Stimulated activated naive B cell treated with anti-CD40 and anti-IgM and Interleukin-4, amounts not matched to agents 10 μg/mL and 1 μg/mL and 100 μg/mL, for 72 hours (primary cell): ENCODE data around the gene PDZRN3.

ENCODE experiments used
- ATAC-seq, 2 donors: fragments of 150-1000 bp; cut with Tn5 transposase; replicated peaks; 2 replicates each; pipeline ENCODE4 v1.10.0; 2021; ENCODE audit warnings: moderate library complexity in 1 of 2
- DNase-seq: peaks from one replicate; pipeline ENCODE4 v3.0.0; 2021
- H3K27ac Mint-ChIP-seq: one replicate; pipeline ENCODE4 v1.8.0; 2022; ENCODE audit warnings: mild to moderate bottlenecking, mixed read lengths
- H3K27me3 Mint-ChIP-seq, 2 donors: one replicate each; pipeline ENCODE4 v1.8.0; 2022; ENCODE audit warnings: mixed read lengths in 2 of 2
- H3K36me3 Mint-ChIP-seq, 2 donors: one replicate each; pipeline ENCODE4 v1.8.0; 2022; ENCODE audit warnings: mixed read lengths in 2 of 2, mild to moderate bottlenecking in 1 of 2
- H3K4me1 Mint-ChIP-seq, 2 donors: one replicate each; pipeline ENCODE4 v1.8.0; 2022; ENCODE audit warnings: mixed read lengths in 2 of 2, mild to moderate bottlenecking in 1 of 2
- H3K4me3 Mint-ChIP-seq, 2 donors: one replicate each; pipeline ENCODE4 v1.8.0; 2022; ENCODE audit warnings: mild to moderate bottlenecking in 2 of 2, mixed read lengths in 2 of 2, moderate library complexity in 1 of 2
- H3K9me3 Mint-ChIP-seq, 2 donors: one replicate each; pipeline ENCODE4 v1.8.0; 2022; ENCODE audit warnings: mixed read lengths in 2 of 2, mild to moderate bottlenecking in 1 of 2

The PDZRN3 gene

GRCh38 chr3:73520931-73521461 is 103.7 kb downstream of the PDZRN3 start:
- DNase-seq, result no peak
- Mint-ChIP-seq H3K27ac (no peak overlapping the region), H3K4me3 (no peak overlapping the region), H3K4me1 (no peaks in the 10 kb centered on the region), H3K27me3 (peaks cover 0 to 5% of the 10 kb centered on the region in 2 donors), H3K9me3 (no peaks in the 10 kb centered on the region), H3K36me3 (no peaks in the 10 kb centered on the region)
- no peak for ATAC-seq

DNA sequence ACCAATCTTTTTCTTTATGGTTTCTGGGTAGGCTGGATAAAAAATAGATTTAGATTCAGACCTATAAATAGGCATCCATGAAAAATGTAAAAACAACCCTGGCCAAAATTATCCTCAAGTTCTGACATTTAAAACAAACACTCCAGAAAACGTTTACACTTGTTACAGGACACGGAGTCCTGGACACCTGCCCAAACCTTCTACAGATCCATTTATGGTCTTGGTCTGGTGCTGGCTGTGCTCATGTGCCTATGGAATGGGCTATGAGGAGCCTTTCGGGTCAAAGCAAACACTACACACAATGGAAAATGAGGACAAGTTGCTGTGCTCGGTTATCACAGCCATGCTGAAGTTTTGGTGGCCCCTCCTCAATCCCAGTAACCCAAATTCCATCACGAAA is 108.1 kb downstream of the PDZRN3 start:
- H3K27me3 Mint-ChIP-seq, result no peaks in the 10 kb centered on the region
- no peaks in the 10 kb centered on the region for H3K36me3 Mint-ChIP-seq
- no peak for DNase-seq
- ATAC-seq, result no peak
- no peaks in the 10 kb centered on the region for H3K9me3 Mint-ChIP-seq
- no peak overlapping the region for H3K4me3 Mint-ChIP-seq
- H3K27ac Mint-ChIP-seq, result no peak overlapping the region
- H3K4me1 Mint-ChIP-seq, result no peaks in the 10 kb centered on the region

DNA sequence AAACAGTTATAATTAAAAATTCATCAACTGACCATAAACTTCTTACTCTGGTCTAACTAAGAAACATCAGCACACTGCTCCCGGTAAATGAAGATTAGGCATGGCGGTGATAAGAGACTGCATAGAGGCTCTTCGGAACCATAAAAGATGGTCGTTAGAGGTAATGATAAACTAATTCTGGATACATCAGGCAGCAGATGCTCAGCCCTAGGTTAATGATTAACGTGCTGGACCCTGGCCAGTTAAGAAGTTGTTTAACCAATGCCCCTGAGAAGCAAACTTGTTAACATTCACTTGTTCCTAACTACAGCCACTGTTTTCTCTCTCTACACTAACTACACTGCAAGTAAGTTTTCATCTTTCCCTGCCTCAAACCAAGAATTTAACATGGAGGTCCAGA is 111.5 kb downstream of the PDZRN3 start:
- Mint-ChIP-seq H3K27ac (no peak overlapping the region), H3K36me3 (no peaks in the 10 kb centered on the region), H3K27me3 (peaks cover 0 to 1% of the 10 kb centered on the region in 2 donors), H3K4me1 (no peaks in the 10 kb centered on the region), H3K4me3 (no peak overlapping the region), H3K9me3 (no peaks in the 10 kb centered on the region)
- DNase-seq (no peak), ATAC-seq (no peak)

DNA sequence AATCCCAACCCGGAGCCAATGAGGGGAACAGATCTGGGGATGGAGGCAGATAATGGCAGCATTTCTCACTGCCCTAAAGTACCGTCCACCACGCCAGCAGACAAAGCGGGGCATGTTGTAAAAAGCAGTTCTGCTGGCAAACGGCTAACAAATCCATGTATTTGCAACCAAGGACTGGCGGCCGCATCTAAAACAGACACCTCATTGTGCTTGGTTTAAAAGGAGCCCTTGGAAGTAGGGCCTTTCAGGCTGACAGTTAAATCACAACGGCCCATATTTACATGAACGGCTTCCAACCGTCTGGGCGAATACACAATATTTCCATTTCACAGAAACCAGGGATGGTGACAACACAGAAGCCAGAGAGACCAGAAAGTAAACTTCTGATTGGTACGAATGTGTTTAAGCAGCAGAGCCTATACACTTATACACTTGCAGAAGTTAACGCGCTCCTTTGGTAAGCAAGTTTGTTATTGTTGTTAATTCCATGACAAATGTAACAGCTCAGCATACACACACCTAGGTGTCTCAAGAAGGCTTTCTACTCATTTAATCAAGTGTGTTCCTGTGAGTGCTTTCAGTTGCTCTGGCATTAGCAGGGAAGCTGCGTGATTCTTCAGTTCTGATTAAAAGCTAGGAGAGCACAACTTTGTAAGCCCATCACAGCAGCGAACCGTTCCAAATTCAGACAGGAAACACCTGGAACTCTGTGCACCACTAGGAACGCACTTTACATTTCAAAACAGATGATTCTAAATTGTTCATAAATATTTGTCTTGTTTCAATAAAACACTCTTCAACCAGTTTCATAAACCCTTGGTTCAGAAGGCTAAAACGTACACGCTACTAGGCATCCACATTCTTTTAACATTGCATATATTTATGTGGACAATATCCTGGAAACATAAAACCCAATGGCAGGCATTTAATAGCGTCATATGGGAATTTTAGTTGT is 112.9 kb downstream of the PDZRN3 start:
- peaks cover 0 to 5% of the 10 kb centered on the region in 2 donors for H3K27me3 Mint-ChIP-seq
- no peak for DNase-seq
- no peak for ATAC-seq

GRCh38 chr3:73510784-73511183 is 114.0 kb downstream of the PDZRN3 start:
- Mint-ChIP-seq H3K27ac (no peak overlapping the region), H3K9me3 (no peaks in the 10 kb centered on the region), H3K36me3 (no peaks in the 10 kb centered on the region), H3K4me1 (no peaks in the 10 kb centered on the region), H3K27me3 (peaks cover 0 to 5% of the 10 kb centered on the region in 2 donors), H3K4me3 (no peak overlapping the region)
- ATAC-seq, result no peak
- no peak for DNase-seq

More for the DNA sequence above, 112.9 kb downstream of the PDZRN3 start:
- no peaks in the 10 kb centered on the region for H3K36me3 Mint-ChIP-seq
- H3K9me3 Mint-ChIP-seq, result no peaks in the 10 kb centered on the region
- H3K4me3 Mint-ChIP-seq, result no peak overlapping the region
- no peaks in the 10 kb centered on the region for H3K4me1 Mint-ChIP-seq
- H3K27ac Mint-ChIP-seq, result no peak overlapping the region

DNA sequence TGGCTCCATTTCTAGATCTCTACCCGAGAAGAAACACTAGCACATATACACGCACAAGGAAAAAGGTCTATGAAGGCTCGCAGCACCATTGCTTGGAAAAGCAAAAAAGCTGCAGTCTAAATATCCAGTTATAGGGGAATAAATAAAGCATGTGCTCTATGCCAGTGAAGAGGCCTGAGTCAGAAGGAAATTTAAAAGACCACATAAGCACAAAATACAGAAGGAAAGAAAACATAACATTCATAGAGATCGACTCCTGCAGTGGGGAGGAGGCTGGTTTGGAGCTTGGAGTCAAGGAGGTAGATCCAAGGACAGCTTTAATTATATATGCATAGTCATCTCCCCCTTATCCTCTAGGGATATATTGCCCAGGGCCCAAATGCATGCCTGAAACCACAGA is 114.4 kb downstream of the PDZRN3 start:
- H3K9me3 Mint-ChIP-seq, result no peaks in the 10 kb centered on the region
- no peak overlapping the region for H3K4me3 Mint-ChIP-seq
- no peak overlapping the region for H3K27ac Mint-ChIP-seq
- peaks cover 0 to 5% of the 10 kb centered on the region in 2 donors for H3K27me3 Mint-ChIP-seq
- ATAC-seq (no peak), DNase-seq (no peak)
- H3K36me3 Mint-ChIP-seq, result no peaks in the 10 kb centered on the region
- H3K4me1 Mint-ChIP-seq, result no peaks in the 10 kb centered on the region

- H3K27me3 Mint-ChIP-seq, result peaks cover 0 to 5% of the 10 kb centered on the region in 2 donors
- ATAC-seq, result no peak
- no peak for DNase-seq
- no peaks in the 10 kb centered on the region for H3K36me3 Mint-ChIP-seq
- no peak overlapping the region for H3K27ac Mint-ChIP-seq
- no peak overlapping the region for H3K4me3 Mint-ChIP-seq
- no peaks in the 10 kb centered on the region for H3K9me3 Mint-ChIP-seq
- H3K4me1 Mint-ChIP-seq, result no peaks in the 10 kb centered on the region
Observed at GRCh38 chr3:73509816-73510215, 114.9 kb downstream of the PDZRN3 start.

GRCh38 chr3:73509066-73509465 is 115.7 kb downstream of the PDZRN3 start:
- H3K9me3 Mint-ChIP-seq, result no peaks in the 10 kb centered on the region
- H3K27ac Mint-ChIP-seq, result no peak overlapping the region
- peaks cover 0 to 5% of the 10 kb centered on the region in 2 donors for H3K27me3 Mint-ChIP-seq
- no peaks in the 10 kb centered on the region for H3K4me1 Mint-ChIP-seq
- H3K36me3 Mint-ChIP-seq, result no peaks in the 10 kb centered on the region
- H3K4me3 Mint-ChIP-seq, result no peak overlapping the region
- ATAC-seq (no peak), DNase-seq (no peak)

GRCh38 chr3:73508330-73508954 is 116.3 kb downstream of the PDZRN3 start:
- no peak for DNase-seq
- ATAC-seq, result peak; percentile 64 to 70

DNA sequence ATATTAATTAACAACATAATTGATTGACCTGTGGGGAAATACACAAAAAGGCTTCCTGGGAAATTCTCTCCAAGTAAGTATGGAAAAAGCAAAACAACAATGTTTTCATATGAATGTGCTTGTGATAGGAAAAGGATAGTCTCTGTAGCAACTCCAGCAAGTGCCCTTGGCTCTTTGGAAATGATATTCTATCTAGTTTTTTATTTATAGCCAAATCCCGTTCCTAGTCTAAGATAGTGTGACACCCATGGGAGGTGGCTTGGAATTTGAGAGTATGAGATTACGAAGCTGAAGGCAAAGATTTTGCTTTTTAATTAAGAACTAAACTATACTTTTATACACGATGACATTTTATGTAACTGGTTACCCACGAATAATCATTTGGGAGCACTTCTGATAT is 119.9 kb downstream of the PDZRN3 start:
- Mint-ChIP-seq H3K27ac (no peak overlapping the region), H3K9me3 (no peaks in the 10 kb centered on the region), H3K4me1 (no peaks in the 10 kb centered on the region), H3K36me3 (no peaks in the 10 kb centered on the region), H3K27me3 (peaks cover 7 to 19% of the 10 kb centered on the region in 2 donors), H3K4me3 (no peak overlapping the region)
- no peak for ATAC-seq
- DNase-seq, result no peak

More at GRCh38 chr3:73508330-73508954, 116.3 kb downstream of the PDZRN3 start:
- Mint-ChIP-seq H3K27me3 (peaks cover 0 to 5% of the 10 kb centered on the region in 2 donors), H3K27ac (no peak overlapping the region), H3K36me3 (no peaks in the 10 kb centered on the region), H3K4me3 (no peak overlapping the region), H3K4me1 (no peaks in the 10 kb centered on the region), H3K9me3 (no peaks in the 10 kb centered on the region)

GRCh38 chr3:73504239-73504638 is 120.5 kb downstream of the PDZRN3 start:
- Mint-ChIP-seq H3K27me3 (peaks cover 7 to 19% of the 10 kb centered on the region in 2 donors), H3K27ac (no peak overlapping the region), H3K4me1 (no peaks in the 10 kb centered on the region), H3K9me3 (no peaks in the 10 kb centered on the region), H3K36me3 (no peaks in the 10 kb centered on the region), H3K4me3 (no peak overlapping the region)
- DNase-seq (no peak), ATAC-seq (no peak)

DNA sequence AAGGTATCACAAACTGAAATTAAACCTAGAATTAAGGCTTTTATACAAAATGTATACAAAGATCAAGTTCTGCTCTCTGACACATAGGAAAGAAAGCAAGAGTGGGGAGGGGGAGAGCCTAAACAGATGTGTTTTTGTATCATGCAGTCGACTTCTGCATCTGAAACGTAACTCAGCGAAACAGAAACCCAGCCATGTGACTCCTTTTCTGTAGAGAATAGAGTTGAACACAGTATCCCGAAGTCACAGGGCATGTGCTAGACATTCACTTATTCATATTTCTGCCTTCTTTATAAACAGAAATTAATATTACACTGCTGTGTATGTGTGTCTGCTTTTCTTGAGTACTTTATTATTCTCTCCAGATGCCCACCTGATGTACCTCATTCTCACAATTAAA is 121.0 kb downstream of the PDZRN3 start:
- H3K9me3 Mint-ChIP-seq, result no peaks in the 10 kb centered on the region
- H3K36me3 Mint-ChIP-seq, result no peaks in the 10 kb centered on the region
- H3K27ac Mint-ChIP-seq, result no peak overlapping the region
- DNase-seq (no peak), ATAC-seq (no peak)
- H3K4me3 Mint-ChIP-seq, result no peak overlapping the region
- no peaks in the 10 kb centered on the region for H3K4me1 Mint-ChIP-seq
- H3K27me3 Mint-ChIP-seq, result peaks cover 7 to 19% of the 10 kb centered on the region in 2 donors

GRCh38 chr3:73502609-73503583 is 121.8 kb downstream of the PDZRN3 start:
- Mint-ChIP-seq H3K9me3 (no peaks in the 10 kb centered on the region), H3K36me3 (no peaks in the 10 kb centered on the region), H3K27me3 (peaks cover 7 to 19% of the 10 kb centered on the region in 2 donors), H3K4me3 (no peak overlapping the region), H3K27ac (no peak overlapping the region), H3K4me1 (no peaks in the 10 kb centered on the region)
- DNase-seq (peak; percentile 20), ATAC-seq (peak; percentile 85 to 90)

DNA sequence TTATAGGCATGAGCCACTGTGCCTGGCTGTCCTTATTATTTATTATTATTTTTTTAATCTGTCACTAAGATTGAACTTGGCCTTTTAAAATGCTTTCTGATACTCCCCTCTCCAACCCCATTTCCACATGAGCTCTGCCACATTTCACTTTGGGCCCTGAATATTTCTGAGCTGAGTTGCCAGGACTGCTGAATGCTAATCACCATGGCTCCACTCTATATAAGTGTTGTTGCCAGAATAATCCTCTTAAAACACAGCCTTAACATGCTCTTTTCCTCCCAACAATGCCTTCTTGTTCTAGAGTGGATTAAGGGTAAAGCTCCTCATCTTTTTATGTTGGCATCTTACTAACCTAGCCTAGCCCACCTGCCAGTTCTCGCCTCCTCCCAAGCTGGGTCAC is 124.4 kb downstream of the PDZRN3 start:
- no peak overlapping the region for H3K4me3 Mint-ChIP-seq
- no peaks in the 10 kb centered on the region for H3K9me3 Mint-ChIP-seq
- DNase-seq, result no peak
- no peak for ATAC-seq
- H3K36me3 Mint-ChIP-seq, result no peaks in the 10 kb centered on the region
- no peak overlapping the region for H3K27ac Mint-ChIP-seq
- no peaks in the 10 kb centered on the region for H3K4me1 Mint-ChIP-seq
- peaks cover 7 to 20% of the 10 kb centered on the region in 2 donors for H3K27me3 Mint-ChIP-seq
